Liver (tissue), 9 donors: ENCODE results near the gene GDPD5. TPM values are rescaled to one million over a fixed set of nuclear protein-coding genes. Genes with fewer than 3 reads are reported as not detected.

Experiments used
- DNase-seq: peaks from one replicate; pipeline ENCODE4 v3.0.0-alpha.2; 2017; ENCODE audit warnings: low spot score
- H3K27ac ChIP-seq, 2 donors: one replicate each; pipeline ENCODE4 v1.7.0; 2013; ENCODE audit warnings: inconsistent platforms in 2 of 2, low read length in 2 of 2, control low read depth in 1 of 2, low read depth in 1 of 2, mild to moderate bottlenecking in 1 of 2
- H3K27me3 ChIP-seq, 4 donors: one replicate each; pipeline versions ENCODE4 v1.6.1 to v1.7.0; 2013; ENCODE audit warnings: low read length in 3 of 4, inconsistent platforms in 1 of 4, mild to moderate bottlenecking in 1 of 4, moderate library complexity in 1 of 4; ENCODE audit not compliant: control insufficient read depth in 4 of 4, insufficient read depth in 4 of 4
- H3K36me3 ChIP-seq, 4 donors: one replicate each; pipeline versions ENCODE4 v1.6.1 to v1.7.0; 2013; ENCODE audit warnings: low read length in 3 of 4, mild to moderate bottlenecking in 3 of 4, low read depth in 1 of 4, moderate library complexity in 1 of 4; ENCODE audit not compliant: control insufficient read depth in 4 of 4, insufficient read depth in 3 of 4
- H3K4me1 ChIP-seq, 4 donors: one replicate each; pipeline versions ENCODE4 v1.6.1 to v1.7.0; 2013; ENCODE audit warnings: low read length in 3 of 4, mild to moderate bottlenecking in 3 of 4, moderate library complexity in 1 of 4; ENCODE audit not compliant: control insufficient read depth in 4 of 4, insufficient read depth in 4 of 4
- H3K4me3 ChIP-seq, 3 donors: one replicate each; pipeline versions ENCODE4 v1.6.1 to v1.7.0; 2013; ENCODE audit warnings: low read length in 3 of 3, control low read depth in 1 of 3, low read depth in 1 of 3, mild to moderate bottlenecking in 1 of 3
- H3K9ac ChIP-seq, 2 donors: one replicate each; pipeline ENCODE4 v1.7.0; 2013; ENCODE audit warnings: low read length in 2 of 2, mild to moderate bottlenecking in 2 of 2, moderate library complexity in 2 of 2, control low read depth in 1 of 2, low read depth in 1 of 2
- H3K9me3 ChIP-seq, 4 donors: one replicate each; pipeline versions ENCODE4 v1.6.1 to v1.7.0; 2013; ENCODE audit warnings: low read length in 3 of 4; ENCODE audit not compliant: control insufficient read depth in 4 of 4
- EGR1 ChIP-seq, 2 donors: IDR thresholded peaks; 2 replicates each; pipeline ENCODE4 v1.6.1; 2016 to 2018; ENCODE audit warnings: antibody characterized with exemption in 2 of 2, low read depth in 2 of 2
- FOXA1 ChIP-seq: IDR thresholded peaks from 2 replicates; pipeline ENCODE4 v1.6.1; 2016; ENCODE audit warnings: antibody characterized with exemption
- FOXA2 ChIP-seq: IDR thresholded peaks from 2 replicates; pipeline ENCODE4 v1.6.1; 2016; ENCODE audit warnings: antibody characterized with exemption
- GABPA ChIP-seq, 2 donors: IDR thresholded peaks in 1 of 2; conservative IDR thresholded peaks in 1 of 2; 2 replicates each; pipeline ENCODE4 v1.6.1; 2016; ENCODE audit warnings: antibody characterized with exemption in 2 of 2, mild to moderate bottlenecking in 1 of 2, moderate library complexity in 1 of 2
- HNF4A ChIP-seq, 2 donors: conservative IDR thresholded peaks; 2 replicates each; pipeline ENCODE4 v1.6.1; 2016; ENCODE audit warnings: antibody characterized with exemption in 2 of 2, mild to moderate bottlenecking in 2 of 2
- HNF4G ChIP-seq: IDR thresholded peaks from 2 replicates; pipeline ENCODE4 v1.6.1; 2016; ENCODE audit warnings: antibody characterized with exemption
- RXRA ChIP-seq, 2 donors: IDR thresholded peaks; 2 replicates each; pipeline ENCODE4 v1.6.1; 2017 to 2018; ENCODE audit warnings: antibody characterized with exemption in 2 of 2, mild to moderate bottlenecking in 1 of 2
- SP1 ChIP-seq: IDR thresholded peaks from 2 replicates; pipeline ENCODE4 v1.6.1; 2018; ENCODE audit warnings: antibody characterized with exemption, mild to moderate bottlenecking
- TAF1 ChIP-seq: conservative IDR thresholded peaks from 2 replicates; pipeline ENCODE4 v1.6.1; 2016; ENCODE audit warnings: antibody characterized with exemption, mild to moderate bottlenecking
- YY1 ChIP-seq: IDR thresholded peaks from 2 replicates; pipeline ENCODE4 v1.6.1; 2016; ENCODE audit warnings: antibody characterized with exemption, mild to moderate bottlenecking
- WGBS: extraction: QIAGEN DNeasy Blood & Tissue Kit; methylation state at CpG from one replicate; pipeline ENCODE4 v1.1.7; 2013; 5-methylcytosine and 5-hydroxymethylcytosine counted together
- polyA plus RNA-seq, 2 donors: library from polyadenylated mRNA; stranded (reverse) in 1 of 2; unstranded in 1 of 2; fragments of 200-250 nt in 1 of 2; fragments of >200 nt in 1 of 2; fragmentation: Nextera tagmentation in 1 of 2; extraction: Ambion mirVana in 1 of 2; gene quantifications; one replicate each; pipeline versions ENCODE4 v1.2.1 to v1.2.3, GENCODE V29; 2013 to 2015
- total RNA-seq, 2 donors: library from RNA; depleted of rRNA; stranded (reverse); fragments of >200 nt; gene quantifications; one replicate each; pipeline ENCODE4 v1.2.3, GENCODE V29; 2014
- TF ChIP-seq, protein P1 (sequence below): IDR thresholded peaks from 2 replicates; pipeline ENCODE4 v1.6.1; 2016; ENCODE audit warnings: antibody characterized with exemption
- TF ChIP-seq, protein P2 (sequence below): IDR thresholded peaks from 2 replicates; pipeline ENCODE4 v1.6.1; 2016; ENCODE audit warnings: antibody characterized with exemption, mild to moderate bottlenecking
- TF ChIP-seq, protein P3 (sequence below): IDR thresholded peaks from 2 replicates; pipeline ENCODE4 v1.6.1; 2016; ENCODE audit warnings: antibody characterized with exemption
- TF ChIP-seq, protein P4 (sequence below): fragments of 150-350 bp; IDR thresholded peaks from 2 replicates; pipeline ENCODE4 v1.5.1; 2017; ENCODE audit warnings: improper control_type of control experiment, low read depth, low read length; ENCODE audit not compliant: missing input control
- donor health status: healthy.
- donor health status: healthy.
- donor health status: healthy.
- donor health status: healthy.
- donor health status: healthy.

GDPD5 gene
- total and polyA plus RNA-seq, 4 donors, result 3.0 to 22.8 (median 4.2) TPM

DNA sequence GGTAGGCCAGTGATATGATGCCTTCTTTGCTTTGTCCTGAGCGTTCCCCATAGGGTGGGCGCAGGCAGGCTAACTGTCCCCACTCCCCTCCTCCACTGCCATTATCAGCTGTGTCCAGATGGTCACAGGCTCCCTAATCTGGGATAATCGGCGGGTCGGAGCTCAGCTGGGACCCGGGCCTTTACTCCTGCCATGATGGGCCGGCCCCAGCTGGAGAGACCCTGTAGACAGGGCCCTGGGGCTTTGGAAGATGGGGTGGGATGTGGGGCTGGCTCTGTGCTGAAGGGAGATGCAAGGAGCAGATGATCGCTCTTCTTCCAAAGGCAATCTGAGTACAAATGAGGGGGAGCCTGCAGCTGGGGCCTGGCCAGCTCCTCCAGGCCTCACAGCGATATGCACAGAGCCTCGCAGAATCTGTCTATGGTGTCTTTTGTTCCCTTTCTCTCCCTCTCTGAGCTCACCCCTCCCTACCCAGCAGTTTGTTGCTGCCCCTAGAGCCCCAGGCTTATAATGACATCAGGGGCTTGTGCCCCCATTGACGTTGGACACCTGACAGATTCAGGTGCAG, 104.6 kb downstream of the GDPD5 start:
- no peak overlapping the region for H3K27ac ChIP-seq
- no peak for DNase-seq
- H3K9ac ChIP-seq, result no peak overlapping the region
- peaks cover 4 to 13% (median 9%) of the 10 kb centered on the region in 4 donors for H3K4me1 ChIP-seq
- H3K4me3 ChIP-seq, result no peak overlapping the region
- 89% methylated on average over 11 of the region's 11 CpGs for WGBS
- no peaks in the 10 kb centered on the region for H3K36me3 ChIP-seq
- H3K9me3 ChIP-seq, result no peaks in the 10 kb centered on the region
- TF ChIP-seq, protein P1, sequence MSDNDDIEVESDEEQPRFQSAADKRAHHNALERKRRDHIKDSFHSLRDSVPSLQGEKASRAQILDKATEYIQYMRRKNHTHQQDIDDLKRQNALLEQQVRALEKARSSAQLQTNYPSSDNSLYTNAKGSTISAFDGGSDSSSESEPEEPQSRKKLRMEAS, result no peak
- TF ChIP-seq, protein P2, sequence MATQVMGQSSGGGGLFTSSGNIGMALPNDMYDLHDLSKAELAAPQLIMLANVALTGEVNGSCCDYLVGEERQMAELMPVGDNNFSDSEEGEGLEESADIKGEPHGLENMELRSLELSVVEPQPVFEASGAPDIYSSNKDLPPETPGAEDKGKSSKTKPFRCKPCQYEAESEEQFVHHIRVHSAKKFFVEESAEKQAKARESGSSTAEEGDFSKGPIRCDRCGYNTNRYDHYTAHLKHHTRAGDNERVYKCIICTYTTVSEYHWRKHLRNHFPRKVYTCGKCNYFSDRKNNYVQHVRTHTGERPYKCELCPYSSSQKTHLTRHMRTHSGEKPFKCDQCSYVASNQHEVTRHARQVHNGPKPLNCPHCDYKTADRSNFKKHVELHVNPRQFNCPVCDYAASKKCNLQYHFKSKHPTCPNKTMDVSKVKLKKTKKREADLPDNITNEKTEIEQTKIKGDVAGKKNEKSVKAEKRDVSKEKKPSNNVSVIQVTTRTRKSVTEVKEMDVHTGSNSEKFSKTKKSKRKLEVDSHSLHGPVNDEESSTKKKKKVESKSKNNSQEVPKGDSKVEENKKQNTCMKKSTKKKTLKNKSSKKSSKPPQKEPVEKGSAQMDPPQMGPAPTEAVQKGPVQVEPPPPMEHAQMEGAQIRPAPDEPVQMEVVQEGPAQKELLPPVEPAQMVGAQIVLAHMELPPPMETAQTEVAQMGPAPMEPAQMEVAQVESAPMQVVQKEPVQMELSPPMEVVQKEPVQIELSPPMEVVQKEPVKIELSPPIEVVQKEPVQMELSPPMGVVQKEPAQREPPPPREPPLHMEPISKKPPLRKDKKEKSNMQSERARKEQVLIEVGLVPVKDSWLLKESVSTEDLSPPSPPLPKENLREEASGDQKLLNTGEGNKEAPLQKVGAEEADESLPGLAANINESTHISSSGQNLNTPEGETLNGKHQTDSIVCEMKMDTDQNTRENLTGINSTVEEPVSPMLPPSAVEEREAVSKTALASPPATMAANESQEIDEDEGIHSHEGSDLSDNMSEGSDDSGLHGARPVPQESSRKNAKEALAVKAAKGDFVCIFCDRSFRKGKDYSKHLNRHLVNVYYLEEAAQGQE, result no peak
- TF ChIP-seq HNF4A (conservative IDR thresholded peaks at IDR 0.05) (no peak), YY1 (no peak), SP1 (no peak), GABPA (IDR thresholded peaks at IDR 0.05 in 1 of 2, conservative IDR thresholded peaks at IDR 0.05 in 1 of 2) (no peak), EGR1 (IDR thresholded peaks at IDR 0.05; ENCODE audit: low read depth in 2 of 2) (no peak)
- H3K27me3 ChIP-seq, result no peaks in the 10 kb centered on the region

- Histone ChIP-seq H3K27ac (no peak overlapping the region), H3K4me1 (peaks cover 4 to 13% (median 9%) of the 10 kb centered on the region in 4 donors), H3K9me3 (no peaks in the 10 kb centered on the region), H3K4me3 (no peak overlapping the region), H3K36me3 (peaks cover 0 to 2% (median 0%) of the 10 kb centered on the region in 4 donors), H3K27me3 (no peaks in the 10 kb centered on the region), H3K9ac (no peak overlapping the region)
- 89% methylated on average over 14 of the region's 14 CpGs for WGBS
- no peak for DNase-seq
- TF ChIP-seq RXRA (IDR thresholded peaks at IDR 0.05), result no peak
- TF ChIP-seq, protein P3, sequence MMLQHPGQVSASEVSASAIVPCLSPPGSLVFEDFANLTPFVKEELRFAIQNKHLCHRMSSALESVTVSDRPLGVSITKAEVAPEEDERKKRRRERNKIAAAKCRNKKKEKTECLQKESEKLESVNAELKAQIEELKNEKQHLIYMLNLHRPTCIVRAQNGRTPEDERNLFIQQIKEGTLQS, result no peak
- TF ChIP-seq TAF1, result no peak
- TF ChIP-seq HNF4A (conservative IDR thresholded peaks at IDR 0.05), result no peak
- TF ChIP-seq FOXA1, result no peak
- no peak for TF ChIP-seq SP1
- TF ChIP-seq, protein P4, sequence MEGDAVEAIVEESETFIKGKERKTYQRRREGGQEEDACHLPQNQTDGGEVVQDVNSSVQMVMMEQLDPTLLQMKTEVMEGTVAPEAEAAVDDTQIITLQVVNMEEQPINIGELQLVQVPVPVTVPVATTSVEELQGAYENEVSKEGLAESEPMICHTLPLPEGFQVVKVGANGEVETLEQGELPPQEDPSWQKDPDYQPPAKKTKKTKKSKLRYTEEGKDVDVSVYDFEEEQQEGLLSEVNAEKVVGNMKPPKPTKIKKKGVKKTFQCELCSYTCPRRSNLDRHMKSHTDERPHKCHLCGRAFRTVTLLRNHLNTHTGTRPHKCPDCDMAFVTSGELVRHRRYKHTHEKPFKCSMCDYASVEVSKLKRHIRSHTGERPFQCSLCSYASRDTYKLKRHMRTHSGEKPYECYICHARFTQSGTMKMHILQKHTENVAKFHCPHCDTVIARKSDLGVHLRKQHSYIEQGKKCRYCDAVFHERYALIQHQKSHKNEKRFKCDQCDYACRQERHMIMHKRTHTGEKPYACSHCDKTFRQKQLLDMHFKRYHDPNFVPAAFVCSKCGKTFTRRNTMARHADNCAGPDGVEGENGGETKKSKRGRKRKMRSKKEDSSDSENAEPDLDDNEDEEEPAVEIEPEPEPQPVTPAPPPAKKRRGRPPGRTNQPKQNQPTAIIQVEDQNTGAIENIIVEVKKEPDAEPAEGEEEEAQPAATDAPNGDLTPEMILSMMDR, result no peak
- TF ChIP-seq YY1, result no peak
- TF ChIP-seq HNF4G, result no peak
- no peak for TF ChIP-seq FOXA2
- no peak for TF ChIP-seq EGR1 (IDR thresholded peaks at IDR 0.05; ENCODE audit: low read depth in 2 of 2)
- TF ChIP-seq, protein P2, result no peak
These were observed 105.3 kb downstream of the GDPD5 start for GRCh38 chr11:75420224-75421034.
